Measurements from ENCODE around the gene PHETA2. TPM values are rescaled to one million over a fixed set of nuclear protein-coding genes. Genes with fewer than 3 reads are reported as not detected.
A peak's percentile ranks its signal among the peaks of the same experiment; 100 is the strongest.

Gene PHETA2
- total and polyA plus RNA-seq, 2 of the 13 experiments (the other 11 are each of a cell fraction or from before 2014, with no cell fraction given), result 0.07 TPM; not detected in 1

DNA sequence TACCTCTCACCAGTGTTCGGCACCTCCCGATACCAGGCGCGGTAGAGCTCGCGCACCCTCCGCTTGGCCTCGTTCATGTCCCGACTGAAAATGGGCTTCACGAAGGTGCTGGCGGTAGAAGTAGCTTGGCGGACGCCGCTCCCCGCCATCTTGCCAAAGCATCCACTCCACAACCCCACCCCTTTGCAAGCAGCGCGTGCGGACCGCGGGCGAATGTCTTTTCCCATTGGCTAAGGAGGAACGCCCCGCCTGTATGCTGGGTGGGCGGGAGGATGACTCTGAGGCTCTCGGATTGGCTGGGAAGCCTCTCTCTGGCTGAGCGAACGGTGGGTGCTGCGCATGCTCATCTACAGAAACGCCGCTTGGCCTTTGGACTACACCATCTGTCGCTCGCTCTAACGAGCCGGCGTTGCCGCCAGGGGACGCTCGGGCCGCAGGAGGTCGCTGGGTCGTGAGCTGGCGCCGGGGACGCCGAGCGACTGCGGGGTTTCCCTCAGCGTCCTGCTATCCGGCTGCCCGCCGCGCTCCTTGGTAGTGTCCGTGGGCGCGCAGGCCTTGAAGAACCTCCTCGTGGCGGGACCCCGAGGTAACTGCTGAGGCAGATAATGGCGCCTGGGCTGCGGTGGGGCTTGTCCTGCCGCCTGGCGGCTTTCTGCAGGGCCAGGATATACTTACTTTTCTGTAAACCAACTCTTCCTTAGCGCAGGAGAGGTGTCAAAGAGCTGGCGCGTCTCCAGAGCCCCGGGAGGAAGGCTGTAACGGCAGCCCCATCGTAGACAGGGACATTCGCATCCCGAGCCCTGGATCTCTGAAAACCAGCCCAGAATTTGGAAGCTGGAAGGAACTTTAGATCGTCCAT is 16.8 kb downstream of the PHETA2 start, which contains the start of gene NDUFA6 (continued):
- TF ChIP-seq ZNF224 (CRISPR knock-in tag; IDR thresholded peaks at IDR 0.05), result 0 out of 2 replicates have a peak, but pooled peaks have one; percentile 24
- TF ChIP-seq AGO1 (IDR thresholded peaks at IDR 0.05; ENCODE audit: low read depth, low read length, poor library complexity, severe bottlenecking), result peak; percentile 57
- TF ChIP-seq, protein P1, sequence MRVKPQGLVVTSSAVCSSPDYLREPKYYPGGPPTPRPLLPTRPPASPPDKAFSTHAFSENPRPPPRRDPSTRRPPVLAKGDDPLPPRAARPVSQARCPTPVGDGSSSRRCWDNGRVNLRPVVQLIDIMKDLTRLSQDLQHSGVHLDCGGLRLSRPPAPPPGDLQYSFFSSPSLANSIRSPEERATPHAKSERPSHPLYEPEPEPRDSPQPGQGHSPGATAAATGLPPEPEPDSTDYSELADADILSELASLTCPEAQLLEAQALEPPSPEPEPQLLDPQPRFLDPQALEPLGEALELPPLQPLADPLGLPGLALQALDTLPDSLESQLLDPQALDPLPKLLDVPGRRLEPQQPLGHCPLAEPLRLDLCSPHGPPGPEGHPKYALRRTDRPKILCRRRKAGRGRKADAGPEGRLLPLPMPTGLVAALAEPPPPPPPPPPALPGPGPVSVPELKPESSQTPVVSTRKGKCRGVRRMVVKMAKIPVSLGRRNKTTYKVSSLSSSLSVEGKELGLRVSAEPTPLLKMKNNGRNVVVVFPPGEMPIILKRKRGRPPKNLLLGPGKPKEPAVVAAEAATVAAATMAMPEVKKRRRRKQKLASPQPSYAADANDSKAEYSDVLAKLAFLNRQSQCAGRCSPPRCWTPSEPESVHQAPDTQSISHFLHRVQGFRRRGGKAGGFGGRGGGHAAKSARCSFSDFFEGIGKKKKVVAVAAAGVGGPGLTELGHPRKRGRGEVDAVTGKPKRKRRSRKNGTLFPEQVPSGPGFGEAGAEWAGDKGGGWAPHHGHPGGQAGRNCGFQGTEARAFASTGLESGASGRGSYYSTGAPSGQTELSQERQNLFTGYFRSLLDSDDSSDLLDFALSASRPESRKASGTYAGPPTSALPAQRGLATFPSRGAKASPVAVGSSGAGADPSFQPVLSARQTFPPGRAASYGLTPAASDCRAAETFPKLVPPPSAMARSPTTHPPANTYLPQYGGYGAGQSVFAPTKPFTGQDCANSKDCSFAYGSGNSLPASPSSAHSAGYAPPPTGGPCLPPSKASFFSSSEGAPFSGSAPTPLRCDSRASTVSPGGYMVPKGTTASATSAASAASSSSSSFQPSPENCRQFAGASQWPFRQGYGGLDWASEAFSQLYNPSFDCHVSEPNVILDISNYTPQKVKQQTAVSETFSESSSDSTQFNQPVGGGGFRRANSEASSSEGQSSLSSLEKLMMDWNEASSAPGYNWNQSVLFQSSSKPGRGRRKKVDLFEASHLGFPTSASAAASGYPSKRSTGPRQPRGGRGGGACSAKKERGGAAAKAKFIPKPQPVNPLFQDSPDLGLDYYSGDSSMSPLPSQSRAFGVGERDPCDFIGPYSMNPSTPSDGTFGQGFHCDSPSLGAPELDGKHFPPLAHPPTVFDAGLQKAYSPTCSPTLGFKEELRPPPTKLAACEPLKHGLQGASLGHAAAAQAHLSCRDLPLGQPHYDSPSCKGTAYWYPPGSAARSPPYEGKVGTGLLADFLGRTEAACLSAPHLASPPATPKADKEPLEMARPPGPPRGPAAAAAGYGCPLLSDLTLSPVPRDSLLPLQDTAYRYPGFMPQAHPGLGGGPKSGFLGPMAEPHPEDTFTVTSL (CRISPR knock-in tag; IDR thresholded peaks at IDR 0.05; ENCODE audit: borderline replicate concordance), result peak; percentile 60; the same call in 1 of the 2 replicates
- TF ChIP-seq, protein P2, sequence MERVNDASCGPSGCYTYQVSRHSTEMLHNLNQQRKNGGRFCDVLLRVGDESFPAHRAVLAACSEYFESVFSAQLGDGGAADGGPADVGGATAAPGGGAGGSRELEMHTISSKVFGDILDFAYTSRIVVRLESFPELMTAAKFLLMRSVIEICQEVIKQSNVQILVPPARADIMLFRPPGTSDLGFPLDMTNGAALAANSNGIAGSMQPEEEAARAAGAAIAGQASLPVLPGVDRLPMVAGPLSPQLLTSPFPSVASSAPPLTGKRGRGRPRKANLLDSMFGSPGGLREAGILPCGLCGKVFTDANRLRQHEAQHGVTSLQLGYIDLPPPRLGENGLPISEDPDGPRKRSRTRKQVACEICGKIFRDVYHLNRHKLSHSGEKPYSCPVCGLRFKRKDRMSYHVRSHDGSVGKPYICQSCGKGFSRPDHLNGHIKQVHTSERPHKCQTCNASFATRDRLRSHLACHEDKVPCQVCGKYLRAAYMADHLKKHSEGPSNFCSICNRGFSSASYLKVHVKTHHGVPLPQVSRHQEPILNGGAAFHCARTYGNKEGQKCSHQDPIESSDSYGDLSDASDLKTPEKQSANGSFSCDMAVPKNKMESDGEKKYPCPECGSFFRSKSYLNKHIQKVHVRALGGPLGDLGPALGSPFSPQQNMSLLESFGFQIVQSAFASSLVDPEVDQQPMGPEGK (CRISPR knock-in tag; IDR thresholded peaks at IDR 0.05), result peak; percentile 10; the same call in 1 of the 2 replicates
- TF ChIP-seq, protein P3, sequence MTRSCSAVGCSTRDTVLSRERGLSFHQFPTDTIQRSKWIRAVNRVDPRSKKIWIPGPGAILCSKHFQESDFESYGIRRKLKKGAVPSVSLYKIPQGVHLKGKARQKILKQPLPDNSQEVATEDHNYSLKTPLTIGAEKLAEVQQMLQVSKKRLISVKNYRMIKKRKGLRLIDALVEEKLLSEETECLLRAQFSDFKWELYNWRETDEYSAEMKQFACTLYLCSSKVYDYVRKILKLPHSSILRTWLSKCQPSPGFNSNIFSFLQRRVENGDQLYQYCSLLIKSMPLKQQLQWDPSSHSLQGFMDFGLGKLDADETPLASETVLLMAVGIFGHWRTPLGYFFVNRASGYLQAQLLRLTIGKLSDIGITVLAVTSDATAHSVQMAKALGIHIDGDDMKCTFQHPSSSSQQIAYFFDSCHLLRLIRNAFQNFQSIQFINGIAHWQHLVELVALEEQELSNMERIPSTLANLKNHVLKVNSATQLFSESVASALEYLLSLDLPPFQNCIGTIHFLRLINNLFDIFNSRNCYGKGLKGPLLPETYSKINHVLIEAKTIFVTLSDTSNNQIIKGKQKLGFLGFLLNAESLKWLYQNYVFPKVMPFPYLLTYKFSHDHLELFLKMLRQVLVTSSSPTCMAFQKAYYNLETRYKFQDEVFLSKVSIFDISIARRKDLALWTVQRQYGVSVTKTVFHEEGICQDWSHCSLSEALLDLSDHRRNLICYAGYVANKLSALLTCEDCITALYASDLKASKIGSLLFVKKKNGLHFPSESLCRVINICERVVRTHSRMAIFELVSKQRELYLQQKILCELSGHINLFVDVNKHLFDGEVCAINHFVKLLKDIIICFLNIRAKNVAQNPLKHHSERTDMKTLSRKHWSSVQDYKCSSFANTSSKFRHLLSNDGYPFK (CRISPR knock-in tag; IDR thresholded peaks at IDR 0.05; ENCODE audit: borderline replicate concordance), result peak; percentile 91
- TF ChIP-seq ZNF33A (CRISPR knock-in tag; IDR thresholded peaks at IDR 0.05; ENCODE audit: borderline replicate concordance), result peak; percentile 21; the same call in 1 of the 2 replicates
- TF ChIP-seq MTF1 (CRISPR knock-in tag; IDR thresholded peaks at IDR 0.05), result peak; percentile 69; the same call in 1 of the 2 replicates
- no peak; the same call in 1 of the 2 replicates for TF ChIP-seq ZZZ3 (CRISPR knock-in tag; IDR thresholded peaks at IDR 0.05; ENCODE audit: borderline replicate concordance)
- TF ChIP-seq, protein P4, sequence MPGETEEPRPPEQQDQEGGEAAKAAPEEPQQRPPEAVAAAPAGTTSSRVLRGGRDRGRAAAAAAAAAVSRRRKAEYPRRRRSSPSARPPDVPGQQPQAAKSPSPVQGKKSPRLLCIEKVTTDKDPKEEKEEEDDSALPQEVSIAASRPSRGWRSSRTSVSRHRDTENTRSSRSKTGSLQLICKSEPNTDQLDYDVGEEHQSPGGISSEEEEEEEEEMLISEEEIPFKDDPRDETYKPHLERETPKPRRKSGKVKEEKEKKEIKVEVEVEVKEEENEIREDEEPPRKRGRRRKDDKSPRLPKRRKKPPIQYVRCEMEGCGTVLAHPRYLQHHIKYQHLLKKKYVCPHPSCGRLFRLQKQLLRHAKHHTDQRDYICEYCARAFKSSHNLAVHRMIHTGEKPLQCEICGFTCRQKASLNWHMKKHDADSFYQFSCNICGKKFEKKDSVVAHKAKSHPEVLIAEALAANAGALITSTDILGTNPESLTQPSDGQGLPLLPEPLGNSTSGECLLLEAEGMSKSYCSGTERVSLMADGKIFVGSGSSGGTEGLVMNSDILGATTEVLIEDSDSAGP (CRISPR knock-in tag; IDR thresholded peaks at IDR 0.05; ENCODE audit: borderline replicate concordance), result peak; percentile 85; the same call in 1 of the 2 replicates
- peak; percentile 25; the same call in 1 of the 2 replicates for TF ChIP-seq ZNF766 (CRISPR knock-in tag; IDR thresholded peaks at IDR 0.05; ENCODE audit: borderline replicate concordance)
- TF ChIP-seq ARNT (IDR thresholded peaks at IDR 0.05), result no peak
- peak; percentile 84 for TF ChIP-seq BHLHE40 (IDR thresholded peaks at IDR 0.05; ENCODE audit: low read length)
- TF ChIP-seq MED13 (CRISPR knock-in tag; IDR thresholded peaks at IDR 0.05), result peak; percentile 84
- TF ChIP-seq ZNF615 (CRISPR knock-in tag; IDR thresholded peaks at IDR 0.05; ENCODE audit: borderline replicate concordance), result no peak
